Transverse colon (tissue), 4 donors: ENCODE data around the gene RAB3GAP2. TPM values are rescaled to one million over a fixed set of nuclear protein-coding genes. Genes with fewer than 3 reads are reported as not detected.

Experiments used
- DNase-seq: peaks from one replicate; pipeline ENCODE4 v3.0.0-alpha.2; 2019
- H3K27ac ChIP-seq, 4 donors: fragments of 200-600 bp; sonication (generic); 2 replicates each; pipeline ENCODE4 v1.5.1; 2016 to 2018; ENCODE audit warnings: inconsistent platforms in 4 of 4
- H3K27me3 ChIP-seq: fragments of 200-600 bp; sonication (generic); 2 replicates; pipeline ENCODE4 v1.5.1; 2017; ENCODE audit warnings: inconsistent platforms
- H3K36me3 ChIP-seq, 4 donors: fragments of 200-600 bp; sonication (generic); 2 replicates each; pipeline ENCODE4 v1.5.1; 2017 to 2019; ENCODE audit warnings: inconsistent platforms in 4 of 4
- H3K4me1 ChIP-seq, 4 donors: fragments of 200-600 bp; sonication (generic); 2 replicates each; pipeline ENCODE4 v1.5.1; 2017 to 2020; ENCODE audit warnings: inconsistent platforms in 4 of 4
- H3K4me3 ChIP-seq, 4 donors: fragments of 200-600 bp; sonication (generic); 1 replicate in 1 of 4; 2 replicates in 3 of 4; pipeline versions ENCODE4 v1.5.1 to v1.6.1; 2017 to 2019; ENCODE audit warnings: inconsistent platforms in 4 of 4
- H3K9me3 ChIP-seq, 2 donors: fragments of 200-600 bp; sonication (generic); 2 replicates each; pipeline ENCODE4 v1.5.1; 2017 to 2019; ENCODE audit warnings: inconsistent platforms in 2 of 2
- CTCF ChIP-seq, 5 experiments: fragments of 200-600 bp in 3 of 5; fragments of 450-650 bp in 2 of 5; sonication (generic) in 3 of 5; IDR thresholded peaks; 1 replicate in 2 of 5; 2 replicates in 3 of 5; pipeline ENCODE4 v1.5.1; 2016 to 2017; ENCODE audit warnings: antibody characterized with exemption in 5 of 5, inconsistent platforms in 3 of 5, mild to moderate bottlenecking in 2 of 5, moderate library complexity in 1 of 5
- EP300 ChIP-seq: sonication (generic); formaldehyde crosslinking; IDR thresholded peaks from one replicate; pipeline ENCODE4 v1.6.1; 2017; ENCODE audit warnings: antibody characterized with exemption, low read depth
- POLR2A ChIP-seq: fragments of 450-650 bp; IDR thresholded peaks from one replicate; pipeline ENCODE4 v1.6.1; 2016; ENCODE audit warnings: antibody characterized with exemption, mild to moderate bottlenecking, moderate library complexity
- POLR2AphosphoS5 ChIP-seq, 3 donors: sonication (generic); formaldehyde crosslinking; IDR thresholded peaks; one replicate each; pipeline ENCODE4 v1.6.1; 2016; ENCODE audit warnings: antibody characterized with exemption in 3 of 3
- WGBS, 2 donors: methylation state at CpG; one replicate each; pipeline ENCODE4 v1.1.5; 2018; ENCODE audit warnings: low coverage in 1 of 2; 5-methylcytosine and 5-hydroxymethylcytosine counted together
- in situ Hi-C, 4 donors: fragments of 200-750 bp; cut with MboI; loops; one replicate each; pipeline versions ENCODE4 v1.15.0 to v1.15.1; 2017; ENCODE audit warnings: low sequenced_read_pairs in 3 of 4, low pct_ligation_motif_present in 1 of 4, low pct_unique_long_range_greater_than_20kb in 1 of 4
- intact Hi-C: fragments of 100-400 bp; cut with DNase I; formaldehyde crosslinking; loops from one replicate; pipeline ENCODE4 v1.15.1; 2023; ENCODE audit warnings: low total_unique reads
- total RNA-seq, 4 donors: library from RNA; depleted of rRNA; stranded (reverse); fragments of >200 nt; gene quantifications; one replicate each; pipeline ENCODE4 v1.1.0, GENCODE V29; 2016

The RAB3GAP2 gene
- total RNA-seq, 4 donors from 2014 or later, result 17.6 to 28.1 (median 23.9) TPM

- intact Hi-C loops, result no loop called here
- H3K9me3 ChIP-seq, result no peaks in the 10 kb centered on the region
- H3K27me3 ChIP-seq, result no peaks in the 10 kb centered on the region
- TF ChIP-seq EP300 (no peak), POLR2A (no peak), CTCF (IDR thresholded peaks at IDR 0.05) (no peak), POLR2AphosphoS5 (IDR thresholded peaks at IDR 0.05) (no peak)
- no peak overlapping the region for H3K27ac ChIP-seq
- H3K4me1 ChIP-seq, result peaks cover 0 to 12% (median 0%) of the 10 kb centered on the region in 4 donors
- no peak for DNase-seq
- no peaks in the 10 kb centered on the region for H3K36me3 ChIP-seq
- in situ Hi-C loops, result no loop called here
- H3K4me3 ChIP-seq, result no peak overlapping the region
Observed at GRCh38 chr1:220225957-220226356, 46.3 kb downstream of the RAB3GAP2 start.

DNA sequence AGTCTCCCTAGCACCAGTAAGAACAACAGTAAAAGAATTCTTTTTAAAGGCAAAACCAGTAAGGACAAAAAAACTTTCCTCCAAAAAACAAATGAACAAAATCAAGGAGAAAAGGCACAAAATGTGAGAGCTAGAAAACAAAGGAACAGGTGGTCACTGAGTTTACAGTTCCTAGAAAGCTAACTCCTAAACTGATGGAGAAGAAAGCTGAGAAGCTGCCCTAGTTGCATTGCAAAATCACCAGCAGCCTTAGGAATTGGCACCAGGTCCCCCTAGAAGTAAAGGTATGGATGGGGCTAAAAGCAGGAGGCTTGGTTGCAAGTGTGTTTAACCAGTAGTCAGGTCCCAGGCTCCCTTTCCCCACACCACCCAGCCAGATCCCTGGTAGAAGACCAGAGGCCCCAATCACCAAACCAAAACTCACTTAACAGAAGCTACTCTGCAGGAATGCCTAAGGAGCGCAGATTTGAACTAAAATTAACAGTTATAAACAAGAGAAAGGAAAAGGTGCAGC is 47.6 kb downstream of the RAB3GAP2 start:
- Histone ChIP-seq H3K9me3 (no peaks in the 10 kb centered on the region), H3K4me1 (peaks cover 0 to 12% (median 0%) of the 10 kb centered on the region in 4 donors), H3K27ac (no peak overlapping the region), H3K4me3 (no peak overlapping the region), H3K27me3 (no peaks in the 10 kb centered on the region), H3K36me3 (no peaks in the 10 kb centered on the region)
- in situ Hi-C loops (no loop called here), intact Hi-C loops (no loop called here)
- DNase-seq, result no peak
- 78 to 100% methylated on average over 1 of the region's 1 CpG for WGBS, 2 donors
- no peak for TF ChIP-seq EP300
- TF ChIP-seq POLR2AphosphoS5 (IDR thresholded peaks at IDR 0.05), result no peak
- TF ChIP-seq POLR2A, result no peak
- no peak for TF ChIP-seq CTCF (IDR thresholded peaks at IDR 0.05)

DNA sequence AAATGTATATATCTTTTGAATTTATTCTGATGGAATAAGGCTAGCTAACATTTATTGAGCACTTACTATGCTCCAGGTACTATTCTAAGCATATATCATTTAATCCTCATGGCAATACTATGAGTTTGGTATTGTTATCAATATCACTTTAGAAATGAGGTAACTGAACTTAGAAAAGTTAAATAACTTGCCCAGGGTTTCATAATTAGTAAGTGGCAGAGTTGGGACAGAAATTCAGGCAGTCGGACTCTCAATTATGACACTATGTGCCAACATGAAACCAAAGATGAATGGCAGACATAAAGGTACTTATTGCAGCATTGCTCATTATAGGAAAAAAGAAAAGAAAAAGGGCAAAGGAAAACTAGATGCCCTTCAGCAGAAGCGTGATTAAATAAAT is 48.2 kb downstream of the RAB3GAP2 start:
- Histone ChIP-seq H3K9me3 (no peaks in the 10 kb centered on the region), H3K27ac (no peak overlapping the region), H3K4me3 (no peak overlapping the region), H3K4me1 (peaks cover 0 to 17% (median 0%) of the 10 kb centered on the region in 4 donors), H3K36me3 (no peaks in the 10 kb centered on the region), H3K27me3 (no peaks in the 10 kb centered on the region)
- intact Hi-C loops (no loop called here), in situ Hi-C loops (no loop called here)
- no peak for DNase-seq
- WGBS, 2 donors, result 73 to 84% methylated on average over 2 of the region's 2 CpGs
- TF ChIP-seq EP300, result no peak
- TF ChIP-seq POLR2A, result no peak
- no peak for TF ChIP-seq CTCF (IDR thresholded peaks at IDR 0.05)
- TF ChIP-seq POLR2AphosphoS5 (IDR thresholded peaks at IDR 0.05), result no peak

DNA sequence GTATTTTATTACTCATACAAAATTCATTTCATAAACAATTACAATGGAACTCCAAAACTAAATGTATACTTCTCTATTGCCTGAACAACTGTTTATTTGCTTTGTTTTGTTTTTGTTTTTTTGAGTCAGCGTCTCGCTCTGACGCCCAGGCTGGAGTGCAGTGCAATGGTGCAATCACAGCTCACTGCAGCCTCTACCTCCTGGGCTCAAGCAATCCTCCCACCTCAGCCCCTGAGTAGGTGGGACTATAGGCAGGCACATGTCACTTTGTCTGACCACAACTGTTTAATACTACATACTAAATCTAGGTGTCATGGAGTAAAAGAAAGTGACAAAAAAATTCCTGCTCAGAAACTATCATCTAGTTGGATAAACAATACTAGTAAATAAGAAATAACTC is 49.3 kb downstream of the RAB3GAP2 start:
- no peak overlapping the region for H3K27ac ChIP-seq
- peaks cover 0 to 20% (median 0%) of the 10 kb centered on the region in 4 donors for H3K4me1 ChIP-seq
- no peaks in the 10 kb centered on the region for H3K36me3 ChIP-seq
- no peaks in the 10 kb centered on the region for H3K9me3 ChIP-seq
- no peak for DNase-seq
- H3K4me3 ChIP-seq, result no peak overlapping the region
- no peak for TF ChIP-seq POLR2A
- TF ChIP-seq CTCF (IDR thresholded peaks at IDR 0.05), result no peak
- no peak for TF ChIP-seq EP300
- no peak for TF ChIP-seq POLR2AphosphoS5 (IDR thresholded peaks at IDR 0.05)
- no peaks in the 10 kb centered on the region for H3K27me3 ChIP-seq
- intact Hi-C loops (no loop called here), in situ Hi-C loops (no loop called here)
- WGBS, 2 donors, result 70 to 79% methylated on average over 3 of the region's 3 CpGs
